CD14-positive monocyte (primary cell): ENCODE results near the gene TBXAS1. TPM values are rescaled to one million over a fixed set of nuclear protein-coding genes. Genes with fewer than 3 reads are reported as not detected.
A peak's percentile ranks its signal among the peaks of the same experiment; 100 is the strongest.
"Not testable (repeated sequence)": the region's sequence is repeated elsewhere in the genome, so short reads cannot be mapped to it uniquely, and the experiment has no call there.

Source experiments
- DNase-seq, 3 donors: peaks; one replicate each; pipeline ENCODE4 v3.0.0-alpha.2; 2011 to 2022
- H2AFZ ChIP-seq: 2 replicates; pipeline ENCODE4 v1.6.0; 2012; ENCODE audit warnings: mild to moderate bottlenecking, low read depth, low read length, inconsistent platforms; ENCODE audit not compliant: insufficient read depth, poor library complexity, severe bottlenecking
- H3K27ac ChIP-seq, 2 donors: 1 replicate in 1 of 2; 2 replicates in 1 of 2; pipeline ENCODE4 v1.5.1; 2012 to 2013; ENCODE audit warnings: low read length in 2 of 2, control low read depth in 1 of 2, inconsistent platforms in 1 of 2, low read depth in 1 of 2, mild to moderate bottlenecking in 1 of 2
- H3K27me3 ChIP-seq, 2 donors: one replicate each; pipeline versions ENCODE4 v1.6.0 to v1.6.1; 2011 to 2013; ENCODE audit warnings: low read length in 2 of 2; ENCODE audit not compliant: control insufficient read depth in 2 of 2, insufficient read depth in 2 of 2
- H3K36me3 ChIP-seq, 2 donors: replicated peaks in 1 of 2; 1 replicate in 1 of 2; 2 replicates in 1 of 2; pipeline versions ENCODE4 v1.5.1 to v1.6.1; 2012 to 2013; ENCODE audit warnings: low read length in 2 of 2, control low read depth in 1 of 2, inconsistent platforms in 1 of 2, mild to moderate bottlenecking in 1 of 2; ENCODE audit not compliant: insufficient read depth in 2 of 2, control insufficient read depth in 1 of 2
- H3K4me1 ChIP-seq, 2 donors: 1 replicate in 1 of 2; 2 replicates in 1 of 2; pipeline versions ENCODE4 v1.5.1 to v1.6.1; 2012 to 2013; ENCODE audit warnings: low read length in 2 of 2, control low read depth in 1 of 2, inconsistent platforms in 1 of 2, mild to moderate bottlenecking in 1 of 2, moderate library complexity in 1 of 2; ENCODE audit not compliant: insufficient read depth in 2 of 2, control insufficient read depth in 1 of 2
- H3K4me2 ChIP-seq: replicated peaks from 2 replicates; pipeline ENCODE3; 2012; ENCODE audit warnings: low read length, moderate library complexity, mild to moderate bottlenecking; ENCODE audit not compliant: poor library complexity, severe bottlenecking; ENCODE audit errors: extremely low read depth
- H3K4me3 ChIP-seq, 3 experiments: fragments of 200-600 bp in 1 of 3; sonication (generic) in 1 of 3; replicated peaks in 1 of 3; 1 replicate in 2 of 3; 2 replicates in 1 of 3; pipeline ENCODE4 v1.5.1; 2011 to 2013; ENCODE audit warnings: low read length in 3 of 3, mild to moderate bottlenecking in 3 of 3, control low read depth in 2 of 3, low read depth in 2 of 3, inconsistent platforms in 1 of 3, moderate library complexity in 1 of 3
- H3K79me2 ChIP-seq: 2 replicates; pipeline ENCODE4 v1.6.0; 2012; ENCODE audit warnings: mild to moderate bottlenecking, control low read depth, inconsistent platforms, low read length, moderate library complexity; ENCODE audit not compliant: insufficient read depth
- H3K9ac ChIP-seq: 2 replicates; pipeline ENCODE4 v1.6.0; 2017; ENCODE audit warnings: low read length, mild to moderate bottlenecking; ENCODE audit not compliant: insufficient read depth, poor library complexity, severe bottlenecking
- H3K9me3 ChIP-seq, 2 donors: replicated peaks in 1 of 2; 1 replicate in 1 of 2; 2 replicates in 1 of 2; pipeline versions ENCODE4 v1.5.1 to v1.6.1; 2012 to 2013; ENCODE audit warnings: low read length in 2 of 2, control low read depth in 1 of 2; ENCODE audit not compliant: control insufficient read depth in 1 of 2, insufficient read depth in 1 of 2
- H4K20me1 ChIP-seq: 2 replicates; pipeline ENCODE4 v1.6.0; 2012; ENCODE audit warnings: mild to moderate bottlenecking, low read length, control low read depth, moderate library complexity; ENCODE audit not compliant: insufficient read depth
- H3K27ac Mint-ChIP-seq, 7 donors: one replicate each; pipeline ENCODE4 v1.8.0; 2020; ENCODE audit warnings: mild to moderate bottlenecking in 7 of 7, mixed read lengths in 7 of 7, moderate library complexity in 6 of 7, inconsistent platforms in 2 of 7
- H3K27me3 Mint-ChIP-seq, 3 donors: one replicate each; pipeline ENCODE4 v1.8.0; 2021 to 2022; ENCODE audit warnings: low read depth in 3 of 3, mild to moderate bottlenecking in 3 of 3, mixed read lengths in 3 of 3, moderate library complexity in 3 of 3, inconsistent platforms in 1 of 3
- H3K36me3 Mint-ChIP-seq, 2 donors: one replicate each; pipeline ENCODE4 v1.8.0; 2020; ENCODE audit warnings: mixed read lengths in 2 of 2, inconsistent platforms in 1 of 2, mild to moderate bottlenecking in 1 of 2
- H3K4me1 Mint-ChIP-seq: one replicate; pipeline ENCODE4 v1.8.0; 2020; ENCODE audit warnings: mild to moderate bottlenecking, mixed read lengths
- H3K4me3 Mint-ChIP-seq, 2 donors: one replicate each; pipeline ENCODE4 v1.8.0; 2020; ENCODE audit warnings: mild to moderate bottlenecking in 2 of 2, mixed read lengths in 2 of 2, moderate library complexity in 1 of 2
- H3K9me3 Mint-ChIP-seq, 7 donors: one replicate each; pipeline ENCODE4 v1.8.0; 2020 to 2022; ENCODE audit warnings: mixed read lengths in 7 of 7, mild to moderate bottlenecking in 6 of 7, moderate library complexity in 6 of 7, inconsistent platforms in 2 of 7
- WGBS: methylation state at CpG from one replicate; pipeline ENCODE4 v1.1.5; 2013; ENCODE audit warnings: missing lambda C conversion rate; ENCODE audit not compliant: insufficient coverage; 5-methylcytosine and 5-hydroxymethylcytosine counted together
- intact Hi-C, 2 donors: fragments of 100-400 bp; cut with micrococcal nuclease; formaldehyde crosslinking; loops; one replicate each; pipeline versions ENCODE4 v1.15.0 to v1.15.1; 2023
- polyA plus RNA-seq, 3 donors: library from polyadenylated mRNA; depleted of rRNA in 1 of 3; unstranded in 2 of 3; stranded (reverse) in 1 of 3; fragments of 300-500 nt in 2 of 3; fragments of >200 nt in 1 of 3; fragmentation: Illumina TruSeq in 2 of 3; gene quantifications; 1 replicate in 2 of 3; 2 replicates in 1 of 3; pipeline ENCODE4 v1.2.3, GENCODE V29; 2012 to 2021
- TF ChIP-seq, protein P1 (sequence below): fragments of 200-600 bp; IDR thresholded peaks from one replicate; pipeline ENCODE4 v1.8.0; 2022; ENCODE audit warnings: antibody characterized with exemption, mild to moderate bottlenecking

The TBXAS1 gene
- polyA plus RNA-seq, 3 donors: 289 to 335 (median 298) TPM

DNA sequence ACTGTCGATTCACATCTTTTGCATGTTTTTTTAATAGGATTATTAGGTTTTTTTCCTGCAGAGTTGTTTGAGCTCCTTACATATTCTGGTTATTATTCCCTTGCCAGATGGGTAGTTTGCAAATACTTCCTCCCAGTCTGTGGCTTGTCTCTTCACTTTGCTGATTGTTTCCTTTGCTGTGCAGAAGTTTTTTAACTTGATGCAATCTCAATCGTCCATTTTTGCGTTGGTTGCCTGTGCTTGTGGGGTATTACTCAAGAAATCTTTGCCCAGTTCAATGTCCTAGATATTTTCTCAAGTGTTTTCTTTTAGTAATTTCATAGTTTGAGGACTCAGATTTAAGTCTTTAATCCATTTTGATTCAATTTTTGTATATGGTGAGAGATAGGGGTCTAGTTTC is 95.4 kb downstream of the TBXAS1 start:
- H3K9me3 Mint-ChIP-seq: peaks cover 0 to 3% (median 0%) of the 10 kb centered on the region in 7 donors
- no peaks in the 10 kb centered on the region for H3K27me3 Mint-ChIP-seq
- Histone ChIP-seq H3K4me1 (peaks cover 0 to 11% of the 10 kb centered on the region in 2 donors), H3K27ac (no peak overlapping the region), H3K9ac (no peak overlapping the region), H3K36me3 (peaks cover 29 to 69% of the 10 kb centered on the region in 2 donors), H3K4me2 (no peak overlapping the region), H3K9me3 (no peaks in the 10 kb centered on the region), H3K4me3 (no peak overlapping the region), H3K79me2 (peaks cover 26% of the 10 kb centered on the region), H3K27me3 (no peaks in the 10 kb centered on the region), H4K20me1 (peaks cover 100% of the 10 kb centered on the region), H2AFZ (no peak overlapping the region)
- intact Hi-C loops: no loop called here
- H3K4me3 Mint-ChIP-seq: no peak overlapping the region
- no peak for DNase-seq
- peaks cover 65 to 78% of the 10 kb centered on the region in 2 donors for H3K36me3 Mint-ChIP-seq
- 0% methylated on average over 1 of the region's 3 CpGs for WGBS
- TF ChIP-seq, protein P1, sequence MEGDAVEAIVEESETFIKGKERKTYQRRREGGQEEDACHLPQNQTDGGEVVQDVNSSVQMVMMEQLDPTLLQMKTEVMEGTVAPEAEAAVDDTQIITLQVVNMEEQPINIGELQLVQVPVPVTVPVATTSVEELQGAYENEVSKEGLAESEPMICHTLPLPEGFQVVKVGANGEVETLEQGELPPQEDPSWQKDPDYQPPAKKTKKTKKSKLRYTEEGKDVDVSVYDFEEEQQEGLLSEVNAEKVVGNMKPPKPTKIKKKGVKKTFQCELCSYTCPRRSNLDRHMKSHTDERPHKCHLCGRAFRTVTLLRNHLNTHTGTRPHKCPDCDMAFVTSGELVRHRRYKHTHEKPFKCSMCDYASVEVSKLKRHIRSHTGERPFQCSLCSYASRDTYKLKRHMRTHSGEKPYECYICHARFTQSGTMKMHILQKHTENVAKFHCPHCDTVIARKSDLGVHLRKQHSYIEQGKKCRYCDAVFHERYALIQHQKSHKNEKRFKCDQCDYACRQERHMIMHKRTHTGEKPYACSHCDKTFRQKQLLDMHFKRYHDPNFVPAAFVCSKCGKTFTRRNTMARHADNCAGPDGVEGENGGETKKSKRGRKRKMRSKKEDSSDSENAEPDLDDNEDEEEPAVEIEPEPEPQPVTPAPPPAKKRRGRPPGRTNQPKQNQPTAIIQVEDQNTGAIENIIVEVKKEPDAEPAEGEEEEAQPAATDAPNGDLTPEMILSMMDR: no peak
- peak overlapping the region in 3 of 7 donors; percentile 32 to 58 (median 52) for H3K27ac Mint-ChIP-seq
- peaks cover 19% of the 10 kb centered on the region for H3K4me1 Mint-ChIP-seq

DNA sequence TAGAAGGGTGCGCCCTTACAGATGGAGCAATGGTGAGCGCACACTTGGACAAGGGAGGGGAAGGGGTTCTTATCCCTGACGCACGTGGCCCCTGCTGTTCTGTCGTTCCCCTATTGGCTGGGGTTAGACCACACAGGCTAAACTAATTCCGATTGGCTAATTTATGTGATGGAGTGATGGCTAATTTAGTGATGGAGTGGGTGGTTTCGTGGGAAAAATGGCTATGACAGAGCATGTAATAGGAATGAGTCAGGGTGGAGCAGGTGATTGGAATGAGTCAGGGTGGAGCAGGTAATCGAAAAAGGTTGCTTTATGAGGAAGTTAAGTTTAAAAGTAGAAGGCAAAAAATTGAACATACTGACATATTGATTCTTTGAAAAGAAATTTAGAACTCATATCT is 100.2 kb downstream of the TBXAS1 start:
- H2AFZ ChIP-seq, H3K27me3 ChIP-seq, H3K9me3 ChIP-seq, H3K4me2 ChIP-seq, DNase-seq, H3K4me3 ChIP-seq, H3K9me3 Mint-ChIP-seq, H3K27ac ChIP-seq, H3K4me3 Mint-ChIP-seq, H3K4me1 ChIP-seq, H3K9ac ChIP-seq, intact Hi-C loops, H3K27me3 Mint-ChIP-seq: not testable (repeated sequence)
- peaks cover 25 to 82% of the 10 kb centered on the region in 2 donors for H3K36me3 ChIP-seq
- Mint-ChIP-seq H3K27ac (peak overlapping the region in 1 of 7 donors; percentile 72), H3K4me1 (peaks cover 28% of the 10 kb centered on the region), H3K36me3 (peaks cover 76 to 81% of the 10 kb centered on the region in 2 donors)
- H3K79me2 ChIP-seq: peaks cover 26% of the 10 kb centered on the region
- WGBS: 100% methylated on average over 2 of the region's 8 CpGs
- H4K20me1 ChIP-seq: peaks cover 100% of the 10 kb centered on the region
